K562 (cell line): ENCODE measurements around the gene DHRS13. TPM values are rescaled to one million over a fixed set of nuclear protein-coding genes. Genes with fewer than 3 reads are reported as not detected.
A peak's percentile ranks its signal among the peaks of the same experiment; 100 is the strongest.

Experiments
- ARNT ChIP-seq, 2 experiments: fragments of 450-650 bp; IDR thresholded peaks; 2 replicates each; pipeline ENCODE4 v1.6.1; 2016; ENCODE audit warnings: mild to moderate bottlenecking in 1 of 2
- CLOCK ChIP-seq: fragments of 250-450 bp; sonication (Bioruptor Pico); IDR thresholded peaks from 2 replicates; pipeline ENCODE4 v1.4.0; 2020; ENCODE audit warnings: mild to moderate bottlenecking, moderate library complexity, borderline replicate concordance
- E2F8 ChIP-seq: fragments of 450-650 bp; IDR thresholded peaks from 2 replicates; pipeline ENCODE4 v1.7.1; 2018; ENCODE audit warnings: mild to moderate bottlenecking, low read depth; ENCODE audit not compliant: partially characterized antibody
- FOSL1 ChIP-seq: fragments of 200-800 bp; sonication (Bioruptor generic); conservative IDR thresholded peaks from 2 replicates; pipeline ENCODE4 v1.6.1; 2016; ENCODE audit warnings: missing genetic modification characterization, missing compliant biosample characterization
- POLR2AphosphoS5 ChIP-seq: IDR thresholded peaks from 2 replicates; pipeline ENCODE4 v1.6.1; 2011; ENCODE audit warnings: mild to moderate bottlenecking, low read depth, low read length, moderate library complexity; ENCODE audit not compliant: control insufficient read depth, insufficient read depth
- RFX5 ChIP-seq: IDR thresholded peaks from 2 replicates; pipeline ENCODE4 v1.6.1; 2011; ENCODE audit warnings: low read depth, mild to moderate bottlenecking, improper control_type of control experiment, low read length
- TCF3 ChIP-seq: sonication (generic); formaldehyde crosslinking; IDR thresholded peaks from 2 replicates; pipeline ENCODE4 v1.4.0; 2020; ENCODE audit warnings: mild to moderate bottlenecking, missing genetic modification reagents
- THAP12 ChIP-seq: fragments of 250-450 bp; sonication (Bioruptor Pico); IDR thresholded peaks from 2 replicates; pipeline ENCODE4 v1.9.0; 2021; ENCODE audit warnings: mild to moderate bottlenecking, inconsistent platforms
- TRIM28 ChIP-seq: fragments of 450-650 bp; IDR thresholded peaks from 2 replicates; pipeline ENCODE4 v1.6.1; 2017
- UBTF ChIP-seq, 2 experiments: IDR thresholded peaks; 2 replicates each; pipeline ENCODE4 v1.6.1; 2012; ENCODE audit warnings: improper control_type of control experiment in 2 of 2, low read depth in 2 of 2, low read length in 2 of 2, borderline replicate concordance in 1 of 2
- ZKSCAN3 ChIP-seq: fragments of 250-450 bp; sonication (Bioruptor Pico); IDR thresholded peaks from 2 replicates; pipeline ENCODE4 v1.4.0; 2020
- ZNF444 ChIP-seq: fragments of 250-450 bp; sonication (Bioruptor Pico); IDR thresholded peaks from 2 replicates; pipeline ENCODE4 v1.4.0; 2020; ENCODE audit warnings: mild to moderate bottlenecking, moderate library complexity
- ZNF511 ChIP-seq: sonication (generic); formaldehyde crosslinking; IDR thresholded peaks from 2 replicates; pipeline ENCODE4 v1.8.0; 2022; ENCODE audit warnings: mild to moderate bottlenecking, missing genetic modification reagents
- ZNF75A ChIP-seq: fragments of 450-650 bp; formaldehyde crosslinking; IDR thresholded peaks from 2 replicates; pipeline ENCODE4 v1.4.0; 2020; ENCODE audit warnings: mild to moderate bottlenecking
- ZSCAN29 ChIP-seq: fragments of 450-650 bp; IDR thresholded peaks from 2 replicates; pipeline ENCODE4 v1.6.1; 2017
- polyA plus RNA-seq, 8 experiments: library from polyadenylated mRNA; depleted of rRNA in 4 of 8; stranded (reverse) in 5 of 8; unstranded in 3 of 8; fragments of >200 nt; fragmentation: Nextera tagmentation in 2 of 8; fragmentation: Illumina TruSeq in 1 of 8; extraction: Ambion mirVana in 2 of 8; extraction: Trizol in 1 of 8; gene quantifications; 2 replicates each; pipeline versions ENCODE4 v1.2.1 to v1.2.3, GENCODE V29; 2011 to 2014; ENCODE audit warnings: inconsistent platforms in 1 of 8, missing spikeins in 1 of 8
- total RNA-seq, 7 experiments: library from RNA; depleted of rRNA in 6 of 7; stranded (reverse); fragments of >200 nt in 6 of 7; fragmentation: Illumina TruSeq in 2 of 7; extraction: Trizol in 2 of 7; gene quantifications; 2 replicates each; pipeline versions ENCODE4 v1.2.1 to v1.2.3, GENCODE V29; 2011 to 2021; ENCODE audit warnings: low replicate concordance in 1 of 7

DHRS13 gene
- total and polyA plus RNA-seq, 9 of the 15 experiments (the other 6 are each of a cell fraction or from before 2014, with no cell fraction given) = 0.32 to 52.3 (median 34.3) TPM; not detected in 1

DNA sequence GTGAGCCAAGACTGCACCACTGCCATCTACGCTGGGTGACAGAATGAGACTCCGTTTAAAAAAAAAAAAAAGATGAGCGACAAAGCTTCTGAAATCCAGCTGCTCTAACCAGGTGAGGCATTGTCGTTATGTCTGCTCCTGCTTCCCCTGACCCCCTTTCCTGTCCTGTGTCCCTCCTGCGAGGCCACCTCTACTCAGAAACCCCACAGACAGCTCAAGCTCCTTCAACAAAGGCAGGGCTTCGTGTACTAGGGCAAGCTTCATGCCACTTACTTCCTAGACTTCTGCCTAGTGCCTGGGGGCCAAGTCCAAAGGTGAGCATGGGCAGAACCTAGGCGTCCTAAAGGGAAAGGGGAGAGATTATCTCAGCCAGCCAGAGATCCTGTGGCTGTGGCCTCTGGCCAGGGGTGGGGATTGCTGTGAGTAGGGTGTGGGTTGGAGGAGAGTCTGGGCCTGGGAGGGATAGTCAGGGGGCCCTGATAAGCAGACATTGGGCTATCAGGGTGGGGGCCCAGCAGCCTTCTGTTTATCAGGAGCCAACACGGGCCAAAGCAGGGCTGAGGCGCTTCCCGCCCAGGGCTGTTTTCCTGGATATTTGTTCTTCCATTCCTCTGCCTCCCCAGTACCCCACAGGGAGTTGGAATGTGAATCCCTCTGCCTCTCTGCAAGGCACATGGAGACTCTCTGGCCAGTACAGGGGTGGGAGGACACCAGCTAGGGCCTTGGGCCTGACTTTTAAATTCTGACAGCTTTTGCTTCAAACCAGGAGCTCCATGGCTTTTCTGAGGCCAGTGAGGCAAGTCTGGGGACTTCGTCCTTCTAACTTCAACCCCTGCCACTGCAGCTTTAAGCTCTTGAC lies 37.7 kb downstream of the DHRS13 start (continued):
- peak; percentile 67; the same call in 1 of the 2 replicates for TF ChIP-seq CLOCK (CRISPR knock-in tag)
- TF ChIP-seq UBTF (IDR thresholded peaks at IDR 0.05; ENCODE audit: borderline replicate concordance in 1 of 2, low read depth in 2 of 2, low read length in 2 of 2) = no peak
- TF ChIP-seq TCF3 = peak; percentile 100
- TF ChIP-seq ZKSCAN3 (CRISPR knock-in tag) = no peak
- TF ChIP-seq TRIM28 = peak; percentile 47; the same call in 1 of the 2 replicates
- no peak; the same call in 1 of the 2 replicates for TF ChIP-seq ZSCAN29
- TF ChIP-seq ZNF75A (CRISPR knock-in tag) = peak; percentile 57; the same call in 1 of the 2 replicates
- peak; percentile 99 for TF ChIP-seq POLR2AphosphoS5
- TF ChIP-seq ZNF444 (CRISPR knock-in tag) = peak; percentile 77
- TF ChIP-seq ARNT (IDR thresholded peaks at IDR 0.05) = peak; percentile 95 to 99
- TF ChIP-seq ZNF511 (CRISPR knock-in tag) = no peak
- no peak for TF ChIP-seq RFX5
- TF ChIP-seq FOSL1 = peak; percentile 81
- TF ChIP-seq E2F8 = peak; percentile 64
- TF ChIP-seq THAP12 (CRISPR knock-in tag) = peak; percentile 73; the same call in 1 of the 2 replicates
